ENCODE results near the gene ENDOG. TPM values are rescaled to one million over a fixed set of nuclear protein-coding genes. Genes with fewer than 3 reads are reported as not detected.

ENDOG gene
- total RNA-seq, 2 donors from 2014 or later, result 22.4 to 24.9 TPM

- ATAC-seq (no peak), DNase-seq (no peak)
- Histone ChIP-seq H3K36me3 (replicated peaks in 1 of 2; ENCODE audit: insufficient read depth in 1 of 2, low read depth in 2 of 2) (no peaks in the 10 kb centered on the region), H3K27me3 (no peaks in the 10 kb centered on the region), H3K4me1 (peaks cover 1% of the 10 kb centered on the region), H3K4me3 (no peak overlapping the region), H3K9me3 (no peaks in the 10 kb centered on the region), H3K27ac (no peak overlapping the region)
- no peak for TF ChIP-seq POLR2A (IDR thresholded peaks at IDR 0.05)
- TF ChIP-seq, protein P1, sequence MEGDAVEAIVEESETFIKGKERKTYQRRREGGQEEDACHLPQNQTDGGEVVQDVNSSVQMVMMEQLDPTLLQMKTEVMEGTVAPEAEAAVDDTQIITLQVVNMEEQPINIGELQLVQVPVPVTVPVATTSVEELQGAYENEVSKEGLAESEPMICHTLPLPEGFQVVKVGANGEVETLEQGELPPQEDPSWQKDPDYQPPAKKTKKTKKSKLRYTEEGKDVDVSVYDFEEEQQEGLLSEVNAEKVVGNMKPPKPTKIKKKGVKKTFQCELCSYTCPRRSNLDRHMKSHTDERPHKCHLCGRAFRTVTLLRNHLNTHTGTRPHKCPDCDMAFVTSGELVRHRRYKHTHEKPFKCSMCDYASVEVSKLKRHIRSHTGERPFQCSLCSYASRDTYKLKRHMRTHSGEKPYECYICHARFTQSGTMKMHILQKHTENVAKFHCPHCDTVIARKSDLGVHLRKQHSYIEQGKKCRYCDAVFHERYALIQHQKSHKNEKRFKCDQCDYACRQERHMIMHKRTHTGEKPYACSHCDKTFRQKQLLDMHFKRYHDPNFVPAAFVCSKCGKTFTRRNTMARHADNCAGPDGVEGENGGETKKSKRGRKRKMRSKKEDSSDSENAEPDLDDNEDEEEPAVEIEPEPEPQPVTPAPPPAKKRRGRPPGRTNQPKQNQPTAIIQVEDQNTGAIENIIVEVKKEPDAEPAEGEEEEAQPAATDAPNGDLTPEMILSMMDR (IDR thresholded peaks at IDR 0.05), result no peak
- intact Hi-C loops (cut with DNase I), result no loop called here
- WGBS, 2 donors, result 89 to 100% methylated on average over 1 of the region's 1 CpG
Measured at GRCh38 chr9:128782669-128783068, 35.6 kb upstream of the ENDOG start.

- intact Hi-C loops (cut with DNase I), result no loop called here
- Histone ChIP-seq H3K4me3 (no peak overlapping the region), H3K27ac (no peak overlapping the region), H3K27me3 (no peaks in the 10 kb centered on the region), H3K4me1 (peaks cover 13% of the 10 kb centered on the region), H3K36me3 (replicated peaks in 1 of 2; ENCODE audit: insufficient read depth in 1 of 2, low read depth in 2 of 2) (no peaks in the 10 kb centered on the region), H3K9me3 (no peaks in the 10 kb centered on the region)
- TF ChIP-seq POLR2A (IDR thresholded peaks at IDR 0.05), result no peak
- TF ChIP-seq, protein P1 (IDR thresholded peaks at IDR 0.05), result no peak
- 95% methylated on average over 6 of the region's 6 CpGs for WGBS, 2 donors
- ATAC-seq, result no peak
- no peak for DNase-seq
Measured at GRCh38 chr9:128785427-128785826, 32.9 kb upstream of the ENDOG start.

DNA sequence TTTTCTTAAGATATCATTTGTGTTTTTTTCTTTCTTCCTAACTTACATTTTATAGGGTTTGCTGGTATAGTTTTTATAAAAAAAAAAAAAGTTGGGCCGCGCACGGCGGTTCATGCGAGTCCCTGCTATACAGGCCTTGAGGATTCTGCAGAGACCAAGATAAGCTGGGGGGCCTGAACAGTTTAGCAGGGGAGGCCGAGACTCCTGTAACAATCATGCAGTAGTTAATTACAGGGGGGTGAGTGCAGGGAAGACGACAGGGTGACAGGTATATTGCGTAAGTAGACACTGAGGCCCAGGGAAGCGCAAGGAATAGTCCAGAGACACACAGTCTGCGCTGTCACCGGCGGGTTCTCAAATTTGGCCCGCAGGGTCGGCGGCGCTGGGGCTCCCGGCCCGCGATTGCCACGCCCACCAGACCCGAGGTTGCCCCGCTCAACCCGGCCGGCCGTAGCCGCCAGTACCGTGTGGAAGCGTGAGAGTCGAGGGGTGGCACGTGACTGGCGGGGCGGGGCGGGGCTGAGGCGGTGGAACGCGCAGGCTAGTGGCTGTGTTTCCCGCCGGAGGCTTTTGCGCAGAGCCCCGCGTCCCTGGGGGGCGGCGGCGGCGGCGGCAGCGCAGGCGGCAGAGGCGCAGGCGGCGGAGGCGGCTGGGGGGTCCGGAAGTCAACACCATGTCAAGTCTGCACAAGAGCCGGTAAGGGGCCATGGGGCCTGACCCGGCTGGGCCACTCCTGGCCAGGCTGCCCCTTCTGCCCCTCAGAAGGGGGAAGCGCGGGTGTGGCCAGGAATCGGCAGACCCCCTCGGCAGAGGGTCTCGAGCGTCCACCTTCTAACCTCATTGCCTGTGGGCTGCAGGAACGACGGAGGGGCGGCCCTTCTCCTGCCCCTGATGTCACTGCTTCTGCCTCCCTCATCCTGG is 31.4 kb upstream of the ENDOG start, which contains the start of gene TBC1D13:
TSS of gene TBC1D13 (plus strand) at position 573 of the 921 bp plus-strand sequence. CDS start at position 674, 101 bp downstream.
- intact Hi-C loops (cut with DNase I), result no loop called here
- DNase-seq (peak; percentile 86 to 93 (median 92)), ATAC-seq (peak; percentile 98)

DNA sequence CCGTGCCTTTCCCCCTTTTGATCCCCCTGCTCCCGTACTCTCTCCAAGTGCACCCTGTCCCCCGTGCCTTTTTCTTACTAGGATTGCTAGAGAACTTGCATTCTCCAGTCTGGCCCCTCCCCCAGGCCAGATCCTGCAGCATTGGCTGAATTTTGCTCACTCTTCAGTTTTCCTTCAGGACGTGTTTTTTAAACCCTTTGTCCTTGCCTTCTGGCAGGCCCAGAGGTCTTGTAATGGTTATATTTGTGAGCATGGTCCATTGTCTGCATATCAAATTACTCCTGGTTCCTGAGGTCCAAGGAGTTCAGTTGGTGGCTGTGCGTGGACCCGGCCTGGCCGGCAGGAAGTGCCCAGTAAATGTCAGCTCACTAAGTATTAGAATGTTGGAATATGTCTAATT is 30.6 kb upstream of the ENDOG start:
- Histone ChIP-seq H3K4me3 (peak overlapping the region; percentile 52 to 71), H3K36me3 (replicated peaks in 1 of 2; ENCODE audit: insufficient read depth in 1 of 2, low read depth in 2 of 2) (peaks cover 0 to 9% of the 10 kb centered on the region in 2 donors), H3K4me1 (peaks cover 20% of the 10 kb centered on the region), H3K27ac (peak overlapping the region; percentile 67 to 85 (median 82)), H3K9me3 (no peaks in the 10 kb centered on the region), H3K27me3 (no peaks in the 10 kb centered on the region)
- ATAC-seq (no peak), DNase-seq (peak in 2 of 4 donors; percentile 17 to 35)
- TF ChIP-seq POLR2A (IDR thresholded peaks at IDR 0.05), result no peak
- TF ChIP-seq, protein P1 (IDR thresholded peaks at IDR 0.05), result no peak
- 0% methylated on average over 7 of the region's 7 CpGs for WGBS, 2 donors
- intact Hi-C loops (cut with DNase I), result no loop called here

More for the DNA sequence above, 31.4 kb upstream of the ENDOG start, which contains the start of gene TBC1D13:
- Histone ChIP-seq H3K36me3 (replicated peaks in 1 of 2; ENCODE audit: insufficient read depth in 1 of 2, low read depth in 2 of 2) (peaks cover 0 to 4% of the 10 kb centered on the region in 2 donors), H3K9me3 (no peaks in the 10 kb centered on the region), H3K4me3 (peak within 1 kb of the TSS; percentile 52 to 71), H3K27ac (peak within 1 kb of the TSS; percentile 67 to 85 (median 82)), H3K27me3 (no peaks in the 10 kb centered on the region), H3K4me1 (peaks cover 13% of the 10 kb centered on the region)
- TF ChIP-seq, protein P1 (IDR thresholded peaks at IDR 0.05), result peak in 1 of 7 experiments; percentile 15
- peak; percentile 46 to 72 (median 70) for TF ChIP-seq POLR2A (IDR thresholded peaks at IDR 0.05)
- WGBS, 2 donors, result 7 to 23% methylated on average over 19 to 61 of the region's 64 CpGs
